ENCODE measurements around the gene RICTOR.

The RICTOR gene

DNA sequence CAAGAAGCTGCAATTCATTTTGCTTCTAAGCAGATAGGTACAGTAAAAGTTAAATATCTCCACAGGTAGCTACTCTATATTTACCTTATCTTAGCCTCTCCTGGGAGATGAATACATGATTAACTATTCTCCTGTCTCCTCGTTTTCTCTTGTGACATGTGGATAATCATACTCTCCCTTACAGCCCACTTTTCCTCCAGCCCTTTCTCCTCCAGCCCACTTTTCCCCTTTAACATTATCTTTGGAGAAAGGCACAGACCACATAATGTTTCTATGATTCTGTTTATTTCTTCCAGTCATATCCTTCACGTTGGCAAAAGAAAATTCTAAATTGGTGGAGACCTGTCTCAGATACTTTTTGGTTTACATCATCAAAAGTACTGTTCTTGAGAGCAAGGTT lies 144.4 kb downstream of the RICTOR start:
- no peak for DNase-seq

DNA sequence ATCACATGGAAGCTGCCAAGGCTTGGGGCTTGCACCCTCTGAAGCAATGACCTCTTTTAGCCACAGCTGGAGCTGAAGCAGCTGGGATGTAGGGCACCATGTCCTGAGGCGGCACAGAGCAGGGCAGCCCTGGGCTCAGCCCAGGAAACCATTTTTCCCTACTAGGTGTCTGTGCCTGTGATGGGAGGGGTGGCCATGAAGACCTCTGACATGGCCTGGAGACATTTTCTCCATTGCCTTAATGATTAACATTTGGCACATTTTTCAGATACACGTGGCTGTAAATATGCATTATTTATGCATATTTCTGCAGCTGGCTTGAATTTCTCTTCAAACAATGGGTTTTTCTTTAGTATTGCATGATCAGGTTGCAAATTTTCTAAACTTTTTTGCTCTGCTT lies 146.7 kb downstream of the RICTOR start:
- DNase-seq = no peak

DNA sequence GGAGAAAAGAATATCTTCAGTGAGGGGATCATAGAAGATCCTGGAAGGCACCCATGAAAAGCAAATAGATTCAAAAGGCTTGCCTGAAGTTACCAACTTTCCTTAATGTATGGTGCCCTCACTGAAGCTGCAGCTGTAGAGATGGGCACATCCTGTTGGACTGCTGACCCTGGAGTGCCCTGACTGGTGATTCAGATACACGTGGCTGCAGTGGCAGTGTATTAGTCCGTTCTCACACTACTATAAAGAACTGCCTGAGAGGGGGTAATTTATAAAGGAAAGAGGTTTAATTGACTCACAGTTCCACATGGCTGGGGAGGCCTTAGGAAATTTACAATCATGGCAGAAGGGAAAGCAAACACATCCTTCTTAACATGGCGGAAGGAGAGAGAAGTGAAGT lies 148.1 kb downstream of the RICTOR start:
- DNase-seq = no peak

DNA sequence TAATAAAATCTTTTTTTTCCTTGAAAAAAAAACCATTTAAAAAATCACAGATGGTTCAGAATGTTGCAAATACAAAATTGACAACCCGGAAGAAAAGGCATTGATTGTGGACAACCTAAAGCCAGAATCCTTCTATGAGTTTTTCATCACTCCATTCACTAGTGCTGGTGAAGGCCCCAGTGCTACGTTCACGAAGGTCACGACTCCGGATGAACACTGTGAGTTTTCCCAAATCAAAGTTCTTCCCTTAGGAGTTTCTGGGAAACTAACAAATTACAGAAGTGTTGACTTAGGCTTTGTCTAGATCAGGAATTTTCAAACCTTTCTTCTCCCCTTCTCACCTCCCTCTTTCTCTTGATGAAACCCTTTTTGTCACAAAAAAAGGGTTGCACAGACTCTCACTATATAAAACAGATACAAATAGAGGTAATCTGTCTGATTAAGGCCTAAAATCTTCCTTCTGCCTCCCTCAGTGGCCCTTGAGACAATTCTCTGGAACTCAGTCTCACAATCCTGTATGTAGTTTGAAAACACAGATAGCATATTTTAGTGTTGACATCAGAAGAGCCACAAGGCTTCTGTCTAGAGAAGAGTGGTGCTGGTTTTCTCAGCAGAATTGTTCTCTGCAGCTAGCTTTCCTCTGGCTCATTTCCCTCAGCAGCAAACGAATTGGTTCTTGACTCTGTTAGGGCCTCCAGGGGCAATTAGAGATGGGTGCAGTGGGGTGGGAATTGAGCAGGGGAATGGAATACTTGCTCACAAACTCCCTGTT lies 148.9 kb downstream of the RICTOR start:
- peak; percentile 24 for DNase-seq

DNA sequence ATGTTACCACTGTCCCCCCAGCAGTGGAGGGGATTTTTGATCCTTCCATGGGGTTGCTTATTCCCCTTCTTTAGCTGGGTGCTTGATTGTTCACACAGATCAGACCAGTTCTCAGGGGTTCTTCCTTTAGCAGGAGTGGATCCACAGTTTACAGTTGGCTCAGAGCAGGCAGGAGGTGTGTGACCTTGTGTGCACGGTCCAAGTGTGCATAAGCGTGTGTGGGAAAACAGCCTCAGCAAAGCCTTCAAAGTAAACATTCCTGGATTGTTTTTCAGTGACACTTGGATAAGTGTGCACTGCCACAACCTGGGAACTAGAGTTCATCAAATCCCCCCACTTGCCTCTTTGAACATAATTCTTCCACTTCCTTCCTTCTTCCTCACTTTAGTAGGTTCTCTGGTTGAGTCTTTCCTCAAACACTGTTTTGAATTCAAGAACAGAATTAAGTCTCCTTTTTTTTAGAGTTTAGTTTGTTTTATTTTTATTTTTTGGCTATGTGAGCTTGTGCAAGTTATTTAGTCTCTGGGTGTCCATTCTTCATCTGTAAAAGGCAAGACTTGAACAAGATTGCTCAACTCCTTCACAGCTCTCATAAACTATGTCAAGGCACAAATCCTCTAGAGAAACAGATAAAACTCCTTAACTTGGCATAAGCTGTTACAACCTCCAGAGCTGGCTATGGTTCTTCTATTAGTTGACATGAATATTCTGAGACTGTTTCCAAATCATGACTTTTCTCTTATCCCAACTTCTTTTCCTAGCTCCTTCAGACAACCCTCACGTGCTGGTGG lies 150.3 kb downstream of the RICTOR start:
- no peak for DNase-seq

DNA sequence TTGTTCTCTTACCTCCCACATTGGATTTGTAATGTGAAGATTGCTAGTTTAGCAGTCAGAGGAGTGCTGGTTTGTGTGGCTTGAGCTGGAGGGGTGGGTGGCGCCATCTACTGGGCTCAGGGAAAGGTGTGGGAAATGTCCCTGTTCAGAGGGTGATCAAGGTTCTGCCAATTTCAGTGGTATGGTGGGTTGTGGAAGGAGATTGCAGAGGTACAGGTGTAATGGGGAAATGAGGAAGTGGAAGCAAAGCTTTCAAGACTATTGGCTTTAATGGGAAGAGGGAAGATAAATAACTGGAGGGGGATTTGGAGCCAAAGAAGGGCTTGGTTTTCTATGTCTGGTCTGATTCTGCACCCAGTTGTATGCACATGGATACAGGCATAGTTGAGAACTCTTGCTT lies 152.0 kb downstream of the RICTOR start:
- DNase-seq = peak; percentile 27

DNA sequence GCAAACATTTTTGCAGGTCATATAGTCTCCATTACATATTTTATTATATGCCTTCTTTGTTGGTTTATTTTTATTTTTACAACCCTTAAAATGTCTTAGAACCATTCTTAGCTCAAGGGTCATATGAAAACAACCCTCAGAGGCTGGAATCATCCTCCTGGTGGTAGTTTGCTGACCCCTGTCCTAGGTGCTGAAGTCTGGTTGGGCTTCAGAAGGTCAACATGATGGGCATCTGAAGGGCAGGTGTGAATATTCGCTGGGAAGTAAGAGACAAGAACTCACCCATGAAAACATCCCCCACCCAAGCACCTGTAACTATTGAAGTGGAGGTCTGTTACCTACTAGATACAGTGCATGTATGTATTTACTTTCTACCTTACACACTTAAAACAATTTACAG lies 153.0 kb downstream of the RICTOR start:
- no peak for DNase-seq

DNA sequence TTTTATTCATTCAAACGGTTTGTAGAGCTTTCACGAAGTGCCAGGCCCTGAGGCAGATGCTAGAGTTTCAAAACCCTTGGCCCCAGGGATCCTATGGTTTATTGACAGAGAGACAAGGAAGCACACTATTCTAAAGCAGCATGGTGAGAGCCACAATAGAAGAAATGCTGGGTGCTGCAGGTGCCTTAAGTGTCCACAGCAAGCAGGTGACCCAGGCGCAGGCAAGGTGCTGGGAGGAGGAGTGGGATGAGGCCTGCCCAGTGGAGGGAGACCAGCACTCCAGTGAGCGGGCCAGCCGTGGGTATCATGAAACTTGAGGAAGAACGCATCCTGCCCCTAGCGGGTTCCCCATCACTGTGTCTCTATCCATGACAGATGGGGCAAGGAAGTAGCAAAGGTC lies 157.4 kb downstream of the RICTOR start:
- DNase-seq = no peak

DNA sequence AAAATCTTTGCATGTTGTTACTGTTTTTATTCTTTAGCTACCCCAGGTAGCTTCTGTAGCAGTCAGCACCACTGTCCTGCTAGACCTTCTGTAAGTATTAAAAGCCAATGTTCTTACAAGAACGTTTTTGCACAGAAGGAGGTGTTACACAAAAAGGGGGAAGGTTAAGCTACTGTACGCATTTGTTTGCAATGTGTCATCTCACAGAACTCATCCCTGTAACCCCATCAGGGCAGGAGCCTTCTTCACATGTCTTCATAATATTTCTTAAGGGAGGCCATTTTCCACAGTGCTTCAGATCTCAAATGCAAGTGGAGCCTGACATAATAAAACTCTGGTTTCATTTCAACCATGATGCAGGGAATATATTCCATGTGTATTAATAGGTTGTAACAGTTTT lies 160.5 kb downstream of the RICTOR start:
- DNase-seq = no peak

DNA sequence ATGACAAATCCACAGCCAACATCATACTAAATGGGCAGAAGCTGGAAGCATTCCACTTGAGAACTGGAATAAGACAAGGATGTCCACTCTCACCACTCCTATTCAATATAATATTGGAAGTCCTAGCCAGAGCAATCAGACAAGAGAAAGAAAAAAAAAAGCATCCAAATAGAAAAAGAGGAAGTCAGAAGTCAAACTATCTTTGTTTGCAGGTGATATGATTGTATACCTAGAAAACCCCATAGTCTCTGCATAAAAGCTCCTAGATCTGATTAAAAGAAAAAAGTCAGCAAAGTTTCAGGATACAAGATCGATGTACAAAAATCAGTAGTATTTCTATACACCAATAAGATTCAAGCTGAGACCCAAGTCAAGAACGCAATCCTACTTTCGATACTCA lies 162.3 kb downstream of the RICTOR start:
- no peak for DNase-seq

DNA sequence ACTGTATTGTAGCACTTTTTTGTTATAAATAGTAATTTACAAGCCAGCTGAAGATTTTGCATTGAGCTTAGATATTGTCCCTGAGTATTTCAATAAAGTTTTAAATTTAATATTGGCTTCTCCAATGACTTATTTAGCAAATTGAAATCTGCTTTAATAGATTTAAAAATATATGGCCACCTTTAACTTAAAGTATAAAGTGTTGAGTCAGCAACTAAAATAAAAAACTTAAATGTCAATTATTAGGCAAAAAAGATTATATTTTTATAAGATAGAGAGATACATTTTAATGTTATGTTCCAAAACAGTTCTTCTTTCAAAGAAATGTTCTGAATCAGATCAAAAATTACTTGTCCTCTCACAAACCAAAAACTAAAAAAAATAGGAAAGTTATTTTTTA lies 167.7 kb downstream of the RICTOR start:
- no peak for DNase-seq

DNA sequence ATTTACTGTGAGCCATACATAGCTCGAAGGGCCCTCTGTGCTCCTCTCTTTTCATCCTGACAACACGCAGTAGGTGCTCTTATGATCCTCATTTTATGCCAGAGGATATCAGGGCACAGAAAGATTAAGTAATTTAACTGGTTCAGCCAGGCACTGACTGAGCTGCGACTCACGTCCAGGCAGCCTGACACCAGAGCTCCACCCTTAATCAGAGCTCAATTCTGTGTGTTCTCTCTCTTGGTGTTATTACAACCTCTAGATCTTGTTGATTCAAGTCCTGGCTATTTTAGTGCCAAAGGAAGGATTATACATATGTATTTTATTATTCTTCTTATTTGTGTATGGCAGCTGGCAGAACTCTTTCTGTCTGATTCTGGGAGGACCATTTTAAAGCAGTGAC lies 168.7 kb downstream of the RICTOR start:
- DNase-seq = no peak

DNA sequence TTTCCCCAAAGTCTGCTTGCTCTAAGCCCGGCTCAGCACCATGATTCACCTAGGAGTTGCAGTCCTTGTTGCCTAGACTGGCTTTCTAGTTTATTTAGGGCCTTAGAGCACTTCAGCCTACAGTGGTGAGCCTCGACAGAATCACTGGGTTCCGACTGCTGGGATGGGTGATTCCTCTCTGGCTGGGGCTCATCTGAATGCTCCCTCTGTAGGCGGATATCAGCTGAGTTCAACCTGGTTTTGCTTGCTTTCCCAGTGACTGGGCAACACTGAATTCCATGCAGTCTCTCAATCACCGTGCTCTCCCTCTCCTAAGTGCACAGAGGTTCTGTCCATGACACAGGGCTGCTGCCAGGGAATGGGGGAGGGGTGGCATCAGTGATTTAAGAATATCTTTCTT lies 174.3 kb downstream of the RICTOR start:
- no peak for DNase-seq

DNA sequence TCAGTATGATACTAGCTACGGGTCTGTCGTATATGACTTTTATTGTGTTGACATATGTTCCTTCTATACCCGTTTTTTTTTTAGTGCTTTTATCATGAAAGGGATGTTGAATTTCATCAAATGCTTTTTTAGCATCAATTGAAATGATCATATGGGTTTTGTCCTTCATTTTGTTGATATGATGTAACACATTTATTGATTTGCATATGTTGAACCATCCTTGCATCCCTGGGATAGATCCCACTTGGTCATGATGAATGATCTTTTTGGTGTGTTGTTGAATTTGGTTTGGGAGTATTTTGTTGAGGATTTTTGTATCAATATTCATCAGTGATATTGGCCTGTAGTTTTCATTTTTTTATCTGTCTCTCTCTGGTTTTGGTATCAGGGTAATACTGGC lies 177.4 kb downstream of the RICTOR start:
- no peak for DNase-seq

DNA sequence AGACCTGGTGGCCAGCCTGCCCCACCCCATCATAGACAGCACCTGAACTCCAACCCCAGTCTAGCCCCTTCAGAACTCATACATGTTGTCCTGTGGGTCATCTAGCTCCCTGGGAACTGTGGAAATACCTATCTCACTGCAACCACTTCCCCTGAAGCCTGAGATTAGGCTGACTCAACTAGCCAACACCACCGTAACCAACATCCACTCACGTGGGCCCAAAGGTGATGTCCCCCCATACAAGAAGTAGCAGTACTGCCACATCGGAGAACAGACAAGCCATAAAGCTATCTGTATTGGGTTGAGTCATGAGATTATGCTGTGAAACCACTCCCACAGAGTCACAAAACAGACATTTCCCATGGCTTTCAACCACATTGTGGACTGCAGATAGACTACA lies 181.8 kb downstream of the RICTOR start:
- no peak for DNase-seq

DNA sequence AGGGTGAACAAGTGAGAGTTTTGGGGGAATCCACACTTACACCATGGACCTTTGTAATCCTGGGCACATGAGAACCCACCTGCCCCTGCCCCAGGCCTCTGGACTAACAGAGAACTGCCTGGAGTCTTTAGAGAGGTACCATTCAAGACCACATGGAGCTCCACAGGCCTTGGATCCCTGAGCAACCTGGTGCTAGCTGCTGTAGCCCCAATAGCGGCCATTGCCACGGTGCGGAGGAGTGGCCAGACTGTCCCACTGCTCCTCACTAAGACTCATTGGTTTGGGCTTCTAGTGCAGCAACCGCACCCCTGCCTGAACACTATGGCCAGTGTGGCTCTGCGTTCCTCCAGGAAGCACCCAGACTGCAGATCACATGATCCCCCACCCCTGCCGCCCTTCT lies 182.6 kb downstream of the RICTOR start:
- DNase-seq = no peak

DNA sequence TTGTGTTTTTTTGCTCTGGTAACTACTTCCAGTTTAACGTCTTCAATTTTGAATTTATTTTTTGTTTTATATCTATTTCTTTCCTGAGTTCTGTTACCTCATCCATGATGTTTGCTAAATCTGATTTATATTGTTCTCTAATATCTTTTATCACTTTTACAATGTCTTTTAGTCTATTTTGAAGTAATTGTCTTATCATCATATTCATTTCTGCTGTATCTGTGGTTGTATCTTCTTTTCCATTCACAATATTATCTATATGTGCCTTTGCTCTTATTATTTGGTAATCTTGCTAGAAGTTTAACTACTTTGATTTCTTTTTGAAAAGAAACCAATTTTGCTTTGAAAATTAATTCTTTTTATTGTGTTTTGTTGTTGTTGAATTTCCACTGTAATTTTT lies 184.8 kb downstream of the RICTOR start:
- DNase-seq = no peak

DNA sequence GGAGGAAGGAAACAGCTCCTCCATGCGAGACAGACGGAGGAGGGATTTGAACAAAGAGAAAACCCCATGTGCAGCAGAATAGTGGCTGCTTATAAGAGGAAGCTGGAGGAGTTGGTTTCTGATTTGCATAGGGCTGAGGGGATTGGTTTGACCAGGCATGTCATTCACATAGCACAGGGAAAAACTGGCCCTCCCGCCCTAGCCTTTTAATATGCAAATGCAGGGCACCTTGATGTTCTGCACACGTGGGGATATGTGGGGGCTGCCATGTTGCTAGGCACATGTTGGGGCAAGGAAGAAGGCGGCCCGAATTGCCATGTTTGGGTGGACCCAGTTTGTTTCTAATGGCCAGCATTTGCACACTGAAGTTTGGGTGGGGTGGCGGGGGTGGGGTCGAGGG lies 186.2 kb downstream of the RICTOR start:
- peak; percentile 31 for DNase-seq
